PC-3 (cell line): ENCODE results near the gene DUSP5. TPM values are rescaled to one million over a fixed set of nuclear protein-coding genes. Genes with fewer than 3 reads are reported as not detected.

Experiments
- ATAC-seq: fragments of 200-7000 bp; cut with Tn5 transposase; 2 replicates; pipeline ENCODE4 v1.9.1; 2020; ENCODE audit warnings: mild to moderate bottlenecking, moderate library complexity
- BruUV-seq: library from RNA; stranded (reverse); fragments of 400-500 nt; replicated peaks from 2 replicates; lab custom pipeline; 2021; lab: Mats Ljungman, UMichigan
- CTCF ChIA-PET: fragments of 300-600 bp; sonication (Branson Sonifier 250); formaldehyde crosslinking; loops from one replicate; lab custom pipeline; 2022; ENCODE audit warnings: antibody characterized with exemption; lab: Charles Lee
- POLR2A ChIA-PET: fragments of 300-600 bp; sonication (Branson Sonifier 250); formaldehyde crosslinking; loops from one replicate; lab custom pipeline; 2022; ENCODE audit warnings: antibody characterized with exemption; ENCODE audit not compliant: unreplicated experiment; lab: Charles Lee
- DNase-seq: peaks from one replicate; pipeline ENCODE4 v3.0.0-alpha.2; 2015
- H2AFZ ChIP-seq: fragments of 300-600 bp; sonication (generic); 2 replicates; pipeline ENCODE4 v1.6.0; 2016; ENCODE audit warnings: antibody characterized with exemption, low read length
- H3F3A ChIP-seq: fragments of 300-600 bp; sonication (generic); one replicate; pipeline ENCODE4 v1.6.0; 2017; ENCODE audit warnings: antibody characterized with exemption, low read length, control low read depth, mild to moderate bottlenecking; ENCODE audit not compliant: unreplicated experiment
- H3K27ac ChIP-seq: fragments of 300-600 bp; sonication (generic); 2 replicates; pipeline ENCODE4 v1.5.1; 2016; ENCODE audit warnings: mild to moderate bottlenecking, low read length
- H3K27me3 ChIP-seq: fragments of 300-600 bp; sonication (generic); 2 replicates; pipeline ENCODE4 v1.6.1; 2016; ENCODE audit warnings: low read length, mixed read lengths
- H3K36me3 ChIP-seq: fragments of 300-600 bp; sonication (generic); 2 replicates; pipeline ENCODE4 v1.6.1; 2016; ENCODE audit warnings: low read depth, mixed run types, low read length, mixed read lengths
- H3K4me1 ChIP-seq: fragments of 300-600 bp; sonication (generic); 2 replicates; pipeline ENCODE4 v1.5.1; 2016; ENCODE audit warnings: low read length; ENCODE audit not compliant: insufficient read depth
- H3K4me2 ChIP-seq: fragments of 300-600 bp; sonication (generic); 2 replicates; pipeline ENCODE4 v1.6.0; 2016; ENCODE audit warnings: low read length
- H3K4me3 ChIP-seq: fragments of 300-600 bp; sonication (generic); 2 replicates; pipeline ENCODE4 v1.5.1; 2016; ENCODE audit warnings: mild to moderate bottlenecking, low read length, mixed read lengths
- H3K79me2 ChIP-seq: fragments of 300-600 bp; sonication (generic); 2 replicates; pipeline ENCODE4 v1.6.1; 2017; ENCODE audit warnings: low read length, mixed read lengths
- H3K9ac ChIP-seq: fragments of 300-600 bp; sonication (generic); 2 replicates; pipeline ENCODE4 v1.6.0; 2016; ENCODE audit warnings: mild to moderate bottlenecking, low read length
- H3K9me2 ChIP-seq: fragments of 300-600 bp; sonication (generic); replicated peaks from 2 replicates; pipeline ENCODE4 v1.6.1; 2016; ENCODE audit warnings: mixed run types, low read length, mixed read lengths
- H3K9me3 ChIP-seq: fragments of 300-600 bp; sonication (generic); 2 replicates; pipeline ENCODE4 v1.6.1; 2016; ENCODE audit warnings: low read length, mixed read lengths
- H4K20me1 ChIP-seq: fragments of 300-600 bp; sonication (generic); 2 replicates; pipeline ENCODE4 v1.6.1; 2016; ENCODE audit warnings: low read length, mixed read lengths
- EZH2 ChIP-seq: fragments of 300-600 bp; sonication (generic); IDR thresholded peaks from one replicate; pipeline ENCODE4 v1.6.1; 2017; ENCODE audit warnings: antibody characterized with exemption, mild to moderate bottlenecking, low read length; ENCODE audit not compliant: unreplicated experiment
- EZH2phosphoT487 ChIP-seq: fragments of 300-600 bp; sonication (generic); IDR thresholded peaks from 2 replicates; pipeline ENCODE4 v1.6.1; 2018; ENCODE audit warnings: mild to moderate bottlenecking, antibody characterized with exemption, low read length, borderline replicate concordance
- intact Hi-C: fragments of 100-400 bp; cut with micrococcal nuclease; formaldehyde crosslinking; loops from 2 replicates; pipeline ENCODE4 v1.9.0; 2023
- total RNA-seq: library from RNA; depleted of rRNA; stranded (reverse); fragments of >200 nt; gene quantifications from 2 replicates; pipeline ENCODE4 v1.2.3, GENCODE V29; 2014
- TF ChIP-seq, protein P1 (sequence below): fragments of 300-600 bp; sonication (generic); conservative IDR thresholded peaks from 2 replicates; pipeline ENCODE4 v1.5.1; 2017; ENCODE audit warnings: antibody characterized with exemption, low read depth, mild to moderate bottlenecking, low read length

DUSP5 gene
- total RNA-seq, 1 experiment from 2014 or later, result 206 TPM

- Histone ChIP-seq H3K9ac (no peak overlapping the region), H3F3A (no peaks in the 10 kb centered on the region), H3K27me3 (no peaks in the 10 kb centered on the region), H3K27ac (no peak overlapping the region), H3K36me3 (no peaks in the 10 kb centered on the region), H3K4me3 (no peak overlapping the region), H3K9me2 (no peaks in the 10 kb centered on the region), H3K4me1 (peaks cover 44% of the 10 kb centered on the region), H3K79me2 (no peaks in the 10 kb centered on the region), H3K9me3 (no peaks in the 10 kb centered on the region), H2AFZ (no peak overlapping the region), H3K4me2 (no peak overlapping the region), H4K20me1 (no peaks in the 10 kb centered on the region)
- CTCF ChIA-PET, result no interaction called here
- TF ChIP-seq EZH2phosphoT487 (no peak), EZH2 (no peak)
- TF ChIP-seq, protein P1, sequence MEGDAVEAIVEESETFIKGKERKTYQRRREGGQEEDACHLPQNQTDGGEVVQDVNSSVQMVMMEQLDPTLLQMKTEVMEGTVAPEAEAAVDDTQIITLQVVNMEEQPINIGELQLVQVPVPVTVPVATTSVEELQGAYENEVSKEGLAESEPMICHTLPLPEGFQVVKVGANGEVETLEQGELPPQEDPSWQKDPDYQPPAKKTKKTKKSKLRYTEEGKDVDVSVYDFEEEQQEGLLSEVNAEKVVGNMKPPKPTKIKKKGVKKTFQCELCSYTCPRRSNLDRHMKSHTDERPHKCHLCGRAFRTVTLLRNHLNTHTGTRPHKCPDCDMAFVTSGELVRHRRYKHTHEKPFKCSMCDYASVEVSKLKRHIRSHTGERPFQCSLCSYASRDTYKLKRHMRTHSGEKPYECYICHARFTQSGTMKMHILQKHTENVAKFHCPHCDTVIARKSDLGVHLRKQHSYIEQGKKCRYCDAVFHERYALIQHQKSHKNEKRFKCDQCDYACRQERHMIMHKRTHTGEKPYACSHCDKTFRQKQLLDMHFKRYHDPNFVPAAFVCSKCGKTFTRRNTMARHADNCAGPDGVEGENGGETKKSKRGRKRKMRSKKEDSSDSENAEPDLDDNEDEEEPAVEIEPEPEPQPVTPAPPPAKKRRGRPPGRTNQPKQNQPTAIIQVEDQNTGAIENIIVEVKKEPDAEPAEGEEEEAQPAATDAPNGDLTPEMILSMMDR, result no peak
- DNase-seq (peak; percentile 16), ATAC-seq (no peak)
- intact Hi-C loops, result no loop called here
- no TSS peak for BruUV-seq
- POLR2A ChIA-PET, result no interaction called here
These were observed 35.4 kb downstream of the DUSP5 start for GRCh38 chr10:110533149-110533548.

DNA sequence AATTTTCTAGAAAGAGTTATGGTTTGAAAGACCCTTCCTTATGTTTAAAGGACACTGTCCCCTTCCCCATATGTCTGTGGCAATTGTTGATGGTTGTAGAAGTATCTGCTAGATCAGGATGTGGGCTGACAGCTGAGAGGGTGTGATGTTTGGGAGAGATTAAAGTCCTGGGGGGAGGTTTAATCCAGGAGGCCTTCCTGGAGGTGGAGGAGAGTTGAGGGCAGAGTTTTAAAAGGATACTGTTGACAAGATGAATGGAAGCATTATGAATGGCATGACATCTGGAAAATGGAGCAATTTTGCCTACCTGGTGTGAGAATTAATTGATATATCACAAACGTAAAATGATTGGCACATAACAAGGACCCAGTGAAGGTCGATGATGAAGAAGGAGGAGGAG lies 36.9 kb downstream of the DUSP5 start:
- intact Hi-C loops, result no loop called here
- Histone ChIP-seq H3K79me2 (no peaks in the 10 kb centered on the region), H3K4me3 (no peak overlapping the region), H3K9me3 (no peaks in the 10 kb centered on the region), H3K27me3 (no peaks in the 10 kb centered on the region), H3F3A (no peaks in the 10 kb centered on the region), H3K9me2 (no peaks in the 10 kb centered on the region), H3K27ac (no peak overlapping the region), H3K36me3 (no peaks in the 10 kb centered on the region), H4K20me1 (no peaks in the 10 kb centered on the region), H3K4me1 (peaks cover 32% of the 10 kb centered on the region), H2AFZ (no peak overlapping the region), H3K9ac (no peak overlapping the region), H3K4me2 (no peak overlapping the region)
- no TSS peak for BruUV-seq
- ATAC-seq, result no peak
- POLR2A ChIA-PET, result no interaction called here
- DNase-seq, result no peak
- CTCF ChIA-PET, result no interaction called here
- TF ChIP-seq EZH2phosphoT487 (no peak), EZH2 (no peak)
- TF ChIP-seq, protein P1, result no peak

GRCh38 chr10:110535958-110536891 lies 38.5 kb downstream of the DUSP5 start:
- Histone ChIP-seq H3K4me3 (peak overlapping the region; percentile 43), H4K20me1 (no peaks in the 10 kb centered on the region), H3K79me2 (no peaks in the 10 kb centered on the region), H3K27ac (peak overlapping the region; percentile 60), H3K9me2 (no peaks in the 10 kb centered on the region), H3K4me2 (peak overlapping the region; percentile 69), H3F3A (no peaks in the 10 kb centered on the region), H3K4me1 (peaks cover 18% of the 10 kb centered on the region), H2AFZ (peak overlapping the region; percentile 46), H3K9me3 (no peaks in the 10 kb centered on the region), H3K27me3 (no peaks in the 10 kb centered on the region), H3K36me3 (no peaks in the 10 kb centered on the region), H3K9ac (no peak overlapping the region)
- CTCF ChIA-PET, result no interaction called here
- DNase-seq, result peak; percentile 74
- POLR2A ChIA-PET, result no interaction called here
- peak; percentile 79 for ATAC-seq
- BruUV-seq, result no TSS peak
- no peak for TF ChIP-seq EZH2
- TF ChIP-seq EZH2phosphoT487, result no peak
- TF ChIP-seq, protein P1, result peak; percentile 42; the same call in 1 of the 2 replicates
- intact Hi-C loops, result no loop called here
